GM12873 (cell line): ENCODE measurements around the gene POLR1C.

Source experiments
- TF ChIP-seq, protein P1 (sequence below): IDR thresholded peaks from 2 replicates; pipeline ENCODE4 v1.5.1; 2012; ENCODE audit warnings: low read depth, mild to moderate bottlenecking, moderate library complexity, low read length, control low read depth; ENCODE audit not compliant: insufficient read depth; ENCODE audit errors: missing control alignments

The POLR1C gene

GRCh38 chr6:43502666-43503065 lies 14.2 kb upstream of the POLR1C start:
- TF ChIP-seq, protein P1, sequence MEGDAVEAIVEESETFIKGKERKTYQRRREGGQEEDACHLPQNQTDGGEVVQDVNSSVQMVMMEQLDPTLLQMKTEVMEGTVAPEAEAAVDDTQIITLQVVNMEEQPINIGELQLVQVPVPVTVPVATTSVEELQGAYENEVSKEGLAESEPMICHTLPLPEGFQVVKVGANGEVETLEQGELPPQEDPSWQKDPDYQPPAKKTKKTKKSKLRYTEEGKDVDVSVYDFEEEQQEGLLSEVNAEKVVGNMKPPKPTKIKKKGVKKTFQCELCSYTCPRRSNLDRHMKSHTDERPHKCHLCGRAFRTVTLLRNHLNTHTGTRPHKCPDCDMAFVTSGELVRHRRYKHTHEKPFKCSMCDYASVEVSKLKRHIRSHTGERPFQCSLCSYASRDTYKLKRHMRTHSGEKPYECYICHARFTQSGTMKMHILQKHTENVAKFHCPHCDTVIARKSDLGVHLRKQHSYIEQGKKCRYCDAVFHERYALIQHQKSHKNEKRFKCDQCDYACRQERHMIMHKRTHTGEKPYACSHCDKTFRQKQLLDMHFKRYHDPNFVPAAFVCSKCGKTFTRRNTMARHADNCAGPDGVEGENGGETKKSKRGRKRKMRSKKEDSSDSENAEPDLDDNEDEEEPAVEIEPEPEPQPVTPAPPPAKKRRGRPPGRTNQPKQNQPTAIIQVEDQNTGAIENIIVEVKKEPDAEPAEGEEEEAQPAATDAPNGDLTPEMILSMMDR: no peak

DNA sequence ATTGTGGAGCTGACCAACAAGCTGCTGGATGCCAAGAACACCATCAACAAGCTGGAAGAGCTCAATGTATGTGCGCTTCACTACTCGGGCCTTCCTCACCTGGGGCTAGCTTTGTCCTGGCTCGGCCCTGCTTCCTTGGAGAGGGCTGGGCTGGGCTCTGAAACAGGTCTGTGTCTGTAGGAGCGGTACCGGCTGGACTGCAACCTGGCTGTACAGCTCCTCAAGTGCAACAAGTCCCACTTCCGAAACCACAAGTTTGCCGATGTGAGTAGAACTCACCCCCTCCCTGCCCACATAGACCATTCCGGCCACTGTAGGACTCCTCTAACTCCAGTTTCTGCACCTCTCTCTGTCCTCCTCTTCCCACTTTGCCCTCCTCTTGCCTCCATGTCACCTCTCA lies 13.4 kb upstream of the POLR1C start:
- TF ChIP-seq, protein P1: no peak

GRCh38 chr6:43504756-43505593 lies 11.9 kb upstream of the POLR1C start:
- TF ChIP-seq, protein P1: no peak

DNA sequence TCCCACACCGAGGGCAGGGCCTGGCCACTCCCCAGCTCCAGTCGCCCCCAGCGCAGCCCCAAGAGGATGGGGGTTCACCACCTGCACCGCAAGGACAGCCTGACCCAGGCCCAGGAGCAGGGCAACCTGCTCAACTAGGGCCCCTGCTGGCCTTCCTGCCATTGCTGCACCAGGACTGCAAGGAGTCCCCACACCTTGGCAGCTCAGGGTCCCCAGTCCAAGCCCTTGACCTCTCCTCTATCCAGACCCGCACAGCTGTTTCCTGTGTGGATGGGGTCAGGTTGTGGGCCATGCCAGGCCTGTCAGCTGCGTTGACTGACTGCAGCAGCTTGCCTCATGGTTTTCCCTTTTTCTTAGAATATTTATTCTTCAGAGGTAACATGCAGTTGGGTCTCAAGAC lies 11.2 kb upstream of the POLR1C start:
- TF ChIP-seq, protein P1: no peak

- TF ChIP-seq, protein P1: no peak
Measured at GRCh38 chr6:43506171-43506570, 10.7 kb upstream of the POLR1C start.

GRCh38 chr6:43506667-43507471 lies 10.0 kb upstream of the POLR1C start:
- TF ChIP-seq, protein P1: peak; percentile 99

- TF ChIP-seq, protein P1: peak; percentile 23
Measured at GRCh38 chr6:43508481-43509141, 8.3 kb upstream of the POLR1C start.
